Parathyroid adenoma (tissue), 2 donors: ENCODE results near the gene DLG2.

ENCODE experiments used
- H2AFZ ChIP-seq: fragments of 300-600 bp; sonication (generic); one replicate; pipeline ENCODE4 v1.7.0; 2017; ENCODE audit warnings: antibody characterized with exemption, mild to moderate bottlenecking
- H3K27ac ChIP-seq: fragments of 300-600 bp; sonication (generic); one replicate; pipeline ENCODE4 v1.7.0; 2017
- H3K27me3 ChIP-seq: fragments of 300-600 bp; sonication (generic); one replicate; pipeline ENCODE4 v1.7.0; 2017; ENCODE audit warnings: low read length; ENCODE audit not compliant: control insufficient read depth, insufficient read depth
- H3K36me3 ChIP-seq: fragments of 300-600 bp; sonication (generic); one replicate; pipeline ENCODE4 v1.7.0; 2017; ENCODE audit warnings: low read length; ENCODE audit not compliant: control insufficient read depth, insufficient read depth
- H3K4me1 ChIP-seq: fragments of 300-600 bp; sonication (generic); one replicate; pipeline ENCODE4 v1.7.0; 2017; ENCODE audit warnings: control low read depth
- H3K4me2 ChIP-seq: fragments of 300-600 bp; sonication (generic); one replicate; pipeline ENCODE4 v1.7.0; 2017; ENCODE audit warnings: low read length
- H3K4me3 ChIP-seq: fragments of 300-600 bp; sonication (generic); one replicate; pipeline ENCODE4 v1.7.0; 2017; ENCODE audit warnings: low read depth, low read length
- H3K79me2 ChIP-seq: fragments of 300-600 bp; sonication (generic); one replicate; pipeline ENCODE4 v1.7.0; 2017; ENCODE audit warnings: control low read depth
- H3K9ac ChIP-seq: fragments of 300-600 bp; sonication (generic); one replicate; pipeline ENCODE4 v1.7.0; 2017; ENCODE audit warnings: mild to moderate bottlenecking
- H3K9me3 ChIP-seq: fragments of 300-600 bp; sonication (generic); one replicate; pipeline ENCODE4 v1.7.0; 2017; ENCODE audit warnings: low read length; ENCODE audit not compliant: control insufficient read depth
- TF ChIP-seq, protein P1 (sequence below): fragments of 300-600 bp; sonication (generic); IDR thresholded peaks from one replicate; pipeline ENCODE4 v1.7.0; 2017; ENCODE audit warnings: antibody characterized with exemption, mild to moderate bottlenecking
- donor health status: primary hyperparathyroidism.

The DLG2 gene

DNA sequence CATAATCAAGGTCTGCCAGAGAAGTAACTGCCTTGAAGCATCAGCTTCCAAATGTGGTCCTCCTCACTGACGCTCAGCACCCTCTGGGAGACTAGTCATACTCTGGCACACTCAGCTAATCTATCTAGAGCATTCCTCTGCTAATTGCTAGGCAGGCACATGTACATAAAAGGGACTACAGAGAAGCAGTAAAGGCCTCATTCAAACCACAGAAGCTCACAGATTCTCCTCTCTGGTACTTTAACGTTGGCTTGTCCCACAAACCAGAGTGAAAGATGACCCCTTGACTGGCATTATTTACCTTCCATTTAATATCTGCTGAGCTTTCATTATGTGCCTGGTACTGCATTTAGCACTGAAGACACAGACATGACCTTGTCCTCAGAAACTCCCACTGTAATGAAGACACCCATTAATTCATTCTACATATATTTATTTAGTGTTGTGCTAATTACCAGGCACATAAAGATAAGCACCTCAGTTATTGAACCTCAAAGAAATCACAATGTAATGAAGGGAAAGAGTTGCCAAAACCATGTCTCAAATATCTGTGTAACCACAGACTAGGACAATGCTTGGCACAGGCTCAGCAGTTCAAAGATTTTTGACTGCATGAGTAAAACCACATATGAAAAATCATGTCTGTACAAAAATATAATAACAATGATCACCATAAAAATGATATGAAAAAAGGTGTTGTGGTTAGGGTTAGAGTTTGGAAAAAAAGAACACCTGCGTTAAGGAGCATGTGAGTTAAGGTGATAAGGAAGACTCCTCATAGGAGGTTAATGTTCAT is 550.4 kb downstream of the DLG2 start:
- TF ChIP-seq, protein P1, sequence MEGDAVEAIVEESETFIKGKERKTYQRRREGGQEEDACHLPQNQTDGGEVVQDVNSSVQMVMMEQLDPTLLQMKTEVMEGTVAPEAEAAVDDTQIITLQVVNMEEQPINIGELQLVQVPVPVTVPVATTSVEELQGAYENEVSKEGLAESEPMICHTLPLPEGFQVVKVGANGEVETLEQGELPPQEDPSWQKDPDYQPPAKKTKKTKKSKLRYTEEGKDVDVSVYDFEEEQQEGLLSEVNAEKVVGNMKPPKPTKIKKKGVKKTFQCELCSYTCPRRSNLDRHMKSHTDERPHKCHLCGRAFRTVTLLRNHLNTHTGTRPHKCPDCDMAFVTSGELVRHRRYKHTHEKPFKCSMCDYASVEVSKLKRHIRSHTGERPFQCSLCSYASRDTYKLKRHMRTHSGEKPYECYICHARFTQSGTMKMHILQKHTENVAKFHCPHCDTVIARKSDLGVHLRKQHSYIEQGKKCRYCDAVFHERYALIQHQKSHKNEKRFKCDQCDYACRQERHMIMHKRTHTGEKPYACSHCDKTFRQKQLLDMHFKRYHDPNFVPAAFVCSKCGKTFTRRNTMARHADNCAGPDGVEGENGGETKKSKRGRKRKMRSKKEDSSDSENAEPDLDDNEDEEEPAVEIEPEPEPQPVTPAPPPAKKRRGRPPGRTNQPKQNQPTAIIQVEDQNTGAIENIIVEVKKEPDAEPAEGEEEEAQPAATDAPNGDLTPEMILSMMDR = no peak
- Histone ChIP-seq H3K4me3 (no peak overlapping the region), H2AFZ (no peak overlapping the region), H3K36me3 (no peaks in the 10 kb centered on the region), H3K9ac (no peak overlapping the region), H3K27me3 (no peaks in the 10 kb centered on the region), H3K4me1 (no peaks in the 10 kb centered on the region), H3K27ac (no peak overlapping the region), H3K79me2 (no peaks in the 10 kb centered on the region), H3K9me3 (no peaks in the 10 kb centered on the region), H3K4me2 (no peak overlapping the region)

DNA sequence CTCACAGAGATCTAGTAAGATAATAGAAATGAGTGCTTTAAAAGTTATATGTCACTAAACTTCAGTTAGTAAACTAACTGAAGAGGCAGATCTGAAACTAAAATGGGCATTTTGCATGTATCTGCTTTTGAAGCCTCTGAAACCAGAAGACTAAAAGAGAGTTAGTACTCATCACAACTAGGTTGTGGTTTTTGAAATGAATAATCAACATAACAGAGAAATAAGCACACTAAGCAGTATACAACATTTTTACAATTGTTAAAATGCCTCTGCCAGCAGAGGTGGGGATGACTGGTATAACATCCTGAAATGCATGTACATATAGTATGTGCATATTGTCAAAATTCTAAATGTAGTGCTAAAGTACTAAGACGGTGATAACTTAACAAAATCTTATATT is 564.5 kb downstream of the DLG2 start:
- H3K4me3 ChIP-seq = no peak overlapping the region
- TF ChIP-seq, protein P1 = no peak
- H3K4me2 ChIP-seq = no peak overlapping the region
- no peaks in the 10 kb centered on the region for H3K9me3 ChIP-seq
- no peak overlapping the region for H3K27ac ChIP-seq
- no peak overlapping the region for H2AFZ ChIP-seq
- H3K9ac ChIP-seq = no peak overlapping the region
- H3K27me3 ChIP-seq = no peaks in the 10 kb centered on the region
- H3K79me2 ChIP-seq = no peaks in the 10 kb centered on the region
- H3K36me3 ChIP-seq = no peaks in the 10 kb centered on the region
- no peaks in the 10 kb centered on the region for H3K4me1 ChIP-seq

GRCh38 chr11:85052636-85053035 is 574.5 kb downstream of the DLG2 start:
- H3K9ac ChIP-seq = no peak overlapping the region
- TF ChIP-seq, protein P1 = no peak
- H3K27ac ChIP-seq = no peak overlapping the region
- no peaks in the 10 kb centered on the region for H3K36me3 ChIP-seq
- no peaks in the 10 kb centered on the region for H3K4me1 ChIP-seq
- H3K27me3 ChIP-seq = no peaks in the 10 kb centered on the region
- no peak overlapping the region for H3K4me3 ChIP-seq
- H3K9me3 ChIP-seq = no peaks in the 10 kb centered on the region
- no peak overlapping the region for H2AFZ ChIP-seq
- H3K4me2 ChIP-seq = no peak overlapping the region
- no peaks in the 10 kb centered on the region for H3K79me2 ChIP-seq

- Histone ChIP-seq H3K27me3 (no peaks in the 10 kb centered on the region), H2AFZ (no peak overlapping the region), H3K4me3 (no peak overlapping the region), H3K27ac (no peak overlapping the region), H3K36me3 (no peaks in the 10 kb centered on the region), H3K4me1 (no peaks in the 10 kb centered on the region), H3K79me2 (no peaks in the 10 kb centered on the region), H3K4me2 (no peak overlapping the region), H3K9me3 (no peaks in the 10 kb centered on the region), H3K9ac (no peak overlapping the region)
- TF ChIP-seq, protein P1 = no peak
These were observed 578.3 kb downstream of the DLG2 start for GRCh38 chr11:85048801-85049200.

GRCh38 chr11:85045716-85046115 is 581.4 kb downstream of the DLG2 start:
- H3K79me2 ChIP-seq = no peaks in the 10 kb centered on the region
- H3K4me2 ChIP-seq = no peak overlapping the region
- H3K9me3 ChIP-seq = no peaks in the 10 kb centered on the region
- TF ChIP-seq, protein P1 = no peak
- no peak overlapping the region for H3K4me3 ChIP-seq
- no peaks in the 10 kb centered on the region for H3K27me3 ChIP-seq
- no peak overlapping the region for H3K9ac ChIP-seq
- H2AFZ ChIP-seq = no peak overlapping the region
- H3K27ac ChIP-seq = no peak overlapping the region
- H3K36me3 ChIP-seq = no peaks in the 10 kb centered on the region
- no peaks in the 10 kb centered on the region for H3K4me1 ChIP-seq
